Lower lobe of right lung (tissue), 2 donors: ENCODE results near the gene MYL10. TPM values are rescaled to one million over a fixed set of nuclear protein-coding genes. Genes with fewer than 3 reads are reported as not detected.

Experiments
- ATAC-seq, 2 donors: fragments of 200-7000 bp; cut with Tn5 transposase; one replicate each; pipeline ENCODE4 v1.9.1; 2020 to 2022; ENCODE audit warnings: mild to moderate bottlenecking in 2 of 2, moderate library complexity in 2 of 2
- DNase-seq: peaks from one replicate; pipeline ENCODE4 v3.0.0-alpha.2; 2020
- H3K27ac ChIP-seq: fragments of 200-600 bp; one replicate; pipeline ENCODE4 v1.8.0; 2022
- H3K27me3 ChIP-seq: fragments of 200-600 bp; one replicate; pipeline ENCODE4 v1.8.0; 2022; ENCODE audit warnings: low read depth
- H3K36me3 ChIP-seq: fragments of 200-600 bp; one replicate; pipeline ENCODE4 v1.8.0; 2022; ENCODE audit warnings: mild to moderate bottlenecking
- H3K4me1 ChIP-seq: fragments of 200-600 bp; one replicate; pipeline ENCODE4 v1.8.0; 2022
- H3K4me3 ChIP-seq: fragments of 200-600 bp; one replicate; pipeline ENCODE4 v1.8.0; 2022; ENCODE audit warnings: mild to moderate bottlenecking
- H3K9me3 ChIP-seq: fragments of 200-600 bp; one replicate; pipeline ENCODE4 v1.8.0; 2022
- intact Hi-C: fragments of 100-400 bp; cut with DNase I; formaldehyde crosslinking; loops from one replicate; pipeline ENCODE4 v1.11.0; 2022
- total RNA-seq: library from RNA; stranded (reverse); fragmentation: NEBNext Ultra II Directional; extraction: Animal tissue kit (Norgen Biotek cat#: 25700); gene quantifications from one replicate; pipeline ENCODE4 v1.2.1, GENCODE V29; 2021
- TF ChIP-seq, protein P1 (sequence below): fragments of 200-600 bp; IDR thresholded peaks from one replicate; pipeline ENCODE4 v1.8.0; 2022; ENCODE audit warnings: antibody characterized with exemption, mild to moderate bottlenecking
- donor health status: DM: no; HTN: yes; CAD: no; lungs with severe emphysema.

Gene MYL10
- total RNA-seq, 1 donor from 2014 or later: not detected

DNA sequence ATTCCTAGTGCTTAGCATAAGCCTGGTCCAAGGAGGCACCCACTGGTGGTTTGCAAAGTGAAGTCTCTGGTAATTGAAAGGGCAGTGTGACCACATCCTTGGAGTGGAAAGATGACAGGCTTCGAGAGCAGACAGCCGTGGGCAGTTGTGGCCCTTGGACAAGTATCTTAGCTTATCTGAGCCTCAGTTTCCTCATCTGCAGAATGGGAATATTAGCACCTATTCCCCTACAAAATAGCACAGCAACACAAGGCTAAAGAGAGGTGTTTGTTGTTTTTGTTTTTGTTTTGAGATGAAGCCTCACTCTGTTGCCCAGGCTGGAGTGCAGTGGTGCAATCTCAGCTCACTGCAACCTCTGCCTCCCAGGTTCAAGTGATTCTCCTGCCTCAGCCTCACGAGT, 29.3 kb downstream of the MYL10 start:
- no peak overlapping the region for H3K27ac ChIP-seq
- ATAC-seq (no peak), DNase-seq (no peak)
- no peaks in the 10 kb centered on the region for H3K9me3 ChIP-seq
- intact Hi-C loops: no loop called here
- H3K4me1 ChIP-seq: peaks cover 11% of the 10 kb centered on the region
- TF ChIP-seq, protein P1, sequence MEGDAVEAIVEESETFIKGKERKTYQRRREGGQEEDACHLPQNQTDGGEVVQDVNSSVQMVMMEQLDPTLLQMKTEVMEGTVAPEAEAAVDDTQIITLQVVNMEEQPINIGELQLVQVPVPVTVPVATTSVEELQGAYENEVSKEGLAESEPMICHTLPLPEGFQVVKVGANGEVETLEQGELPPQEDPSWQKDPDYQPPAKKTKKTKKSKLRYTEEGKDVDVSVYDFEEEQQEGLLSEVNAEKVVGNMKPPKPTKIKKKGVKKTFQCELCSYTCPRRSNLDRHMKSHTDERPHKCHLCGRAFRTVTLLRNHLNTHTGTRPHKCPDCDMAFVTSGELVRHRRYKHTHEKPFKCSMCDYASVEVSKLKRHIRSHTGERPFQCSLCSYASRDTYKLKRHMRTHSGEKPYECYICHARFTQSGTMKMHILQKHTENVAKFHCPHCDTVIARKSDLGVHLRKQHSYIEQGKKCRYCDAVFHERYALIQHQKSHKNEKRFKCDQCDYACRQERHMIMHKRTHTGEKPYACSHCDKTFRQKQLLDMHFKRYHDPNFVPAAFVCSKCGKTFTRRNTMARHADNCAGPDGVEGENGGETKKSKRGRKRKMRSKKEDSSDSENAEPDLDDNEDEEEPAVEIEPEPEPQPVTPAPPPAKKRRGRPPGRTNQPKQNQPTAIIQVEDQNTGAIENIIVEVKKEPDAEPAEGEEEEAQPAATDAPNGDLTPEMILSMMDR: no peak
- H3K36me3 ChIP-seq: no peaks in the 10 kb centered on the region
- H3K27me3 ChIP-seq: peaks cover 3% of the 10 kb centered on the region
- H3K4me3 ChIP-seq: no peak overlapping the region

DNA sequence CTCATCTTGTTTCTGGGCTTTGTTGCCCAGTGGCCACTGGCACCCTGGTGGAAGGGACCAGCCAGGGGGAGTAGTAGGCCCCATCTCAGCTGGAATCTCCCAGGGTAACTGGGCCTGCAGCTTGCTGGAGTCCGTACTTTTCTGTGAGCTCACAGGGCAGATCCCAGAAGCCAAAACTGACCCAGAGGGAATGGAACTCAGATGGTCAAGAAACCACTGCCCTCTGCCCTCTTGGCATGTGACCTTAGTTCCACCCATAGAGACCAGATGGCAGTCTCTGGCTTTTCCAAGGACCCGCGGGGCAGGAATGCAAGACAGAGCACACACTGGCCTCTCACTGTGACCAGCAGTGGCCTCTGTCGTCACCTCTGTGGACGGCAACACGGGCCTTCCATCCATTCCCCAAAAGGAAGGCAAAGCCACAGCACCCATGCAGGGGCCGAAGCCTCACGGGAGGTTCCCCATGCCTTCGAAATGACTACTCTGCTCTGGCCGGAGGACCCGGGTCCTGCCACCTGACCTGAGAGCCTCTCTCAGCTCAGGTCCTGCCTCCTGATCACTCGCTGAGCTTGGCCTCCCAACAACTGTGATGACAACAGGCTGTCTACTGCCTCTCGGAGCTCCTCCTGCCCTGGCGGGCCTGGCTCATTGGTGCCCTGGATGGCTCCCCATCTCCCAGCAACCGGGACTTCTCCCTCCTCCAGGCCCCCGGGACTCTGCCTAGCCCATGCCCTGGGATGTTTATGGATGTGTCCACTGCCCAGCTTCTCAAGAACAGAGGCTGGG, 29.9 kb downstream of the MYL10 start:
- H3K4me1 ChIP-seq: peaks cover 11% of the 10 kb centered on the region
- peak in 1 of 2 donors; percentile 12 for ATAC-seq

DNA sequence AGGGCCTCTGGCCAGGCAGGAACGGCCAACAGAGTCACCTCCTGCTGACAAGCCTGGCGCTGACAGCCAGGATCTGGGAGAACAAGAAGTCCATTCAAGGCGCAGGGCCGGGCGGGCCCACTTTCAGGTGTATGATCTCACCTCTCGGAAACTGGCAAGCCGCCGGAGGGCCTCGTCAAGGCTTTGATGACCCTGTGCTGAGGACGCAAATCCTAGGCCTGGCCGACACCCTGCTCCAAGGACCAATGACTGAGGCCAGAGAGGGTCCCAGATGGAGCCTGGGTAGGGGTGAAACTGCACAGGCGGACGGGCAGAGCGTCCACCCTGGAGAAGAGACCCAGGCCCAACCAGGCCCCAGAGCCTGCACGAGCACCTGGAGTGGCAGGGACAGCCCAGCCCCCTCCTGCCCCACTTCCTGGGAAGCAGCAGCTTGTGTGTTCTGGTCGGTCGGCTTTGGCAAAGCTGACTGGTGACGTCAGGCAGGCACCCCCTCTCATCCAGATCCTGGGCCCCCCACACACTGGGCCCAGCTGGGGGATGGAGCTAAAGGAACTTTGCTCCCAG, 30.6 kb downstream of the MYL10 start:
- H3K36me3 ChIP-seq: no peaks in the 10 kb centered on the region
- H3K4me3 ChIP-seq: no peak overlapping the region
- DNase-seq: peak; percentile 89
- H3K4me1 ChIP-seq: peaks cover 11% of the 10 kb centered on the region
- intact Hi-C loops: no loop called here
- ATAC-seq: peak; percentile 79 to 93
- TF ChIP-seq, protein P1: no peak
- H3K27me3 ChIP-seq: peaks cover 3% of the 10 kb centered on the region
- no peaks in the 10 kb centered on the region for H3K9me3 ChIP-seq
- no peak overlapping the region for H3K27ac ChIP-seq

More for the DNA sequence above, 29.9 kb downstream of the MYL10 start:
- DNase-seq: no peak
- Histone ChIP-seq H3K36me3 (no peaks in the 10 kb centered on the region), H3K27me3 (peaks cover 3% of the 10 kb centered on the region), H3K9me3 (no peaks in the 10 kb centered on the region), H3K4me3 (no peak overlapping the region), H3K27ac (no peak overlapping the region)
- intact Hi-C loops: no loop called here
- TF ChIP-seq, protein P1: no peak

DNA sequence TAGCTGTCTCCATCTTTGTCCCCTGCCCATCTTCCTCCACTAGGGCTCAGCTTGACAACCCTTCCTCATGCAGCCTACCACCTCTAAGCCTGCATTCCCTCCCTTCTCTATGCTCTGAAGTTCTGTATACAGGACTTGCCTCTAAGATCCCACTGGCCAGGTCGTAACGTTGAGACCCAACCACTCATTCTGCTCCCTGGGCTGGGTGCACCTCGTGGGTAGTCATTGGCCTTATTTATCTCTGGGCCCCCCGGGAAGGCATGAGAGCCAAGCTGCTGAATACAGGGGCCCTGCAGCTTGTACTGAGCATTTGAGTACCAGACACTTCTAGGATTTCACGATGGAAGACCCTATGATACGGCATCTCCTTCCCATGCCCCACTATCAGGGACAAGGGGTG, 31.2 kb downstream of the MYL10 start:
- DNase-seq: no peak
- no peak for ATAC-seq
- peaks cover 3% of the 10 kb centered on the region for H3K27me3 ChIP-seq
- intact Hi-C loops: no loop called here
- no peaks in the 10 kb centered on the region for H3K9me3 ChIP-seq
- H3K4me1 ChIP-seq: peaks cover 11% of the 10 kb centered on the region
- H3K36me3 ChIP-seq: no peaks in the 10 kb centered on the region
- no peak overlapping the region for H3K27ac ChIP-seq
- H3K4me3 ChIP-seq: no peak overlapping the region
- TF ChIP-seq, protein P1: no peak

DNA sequence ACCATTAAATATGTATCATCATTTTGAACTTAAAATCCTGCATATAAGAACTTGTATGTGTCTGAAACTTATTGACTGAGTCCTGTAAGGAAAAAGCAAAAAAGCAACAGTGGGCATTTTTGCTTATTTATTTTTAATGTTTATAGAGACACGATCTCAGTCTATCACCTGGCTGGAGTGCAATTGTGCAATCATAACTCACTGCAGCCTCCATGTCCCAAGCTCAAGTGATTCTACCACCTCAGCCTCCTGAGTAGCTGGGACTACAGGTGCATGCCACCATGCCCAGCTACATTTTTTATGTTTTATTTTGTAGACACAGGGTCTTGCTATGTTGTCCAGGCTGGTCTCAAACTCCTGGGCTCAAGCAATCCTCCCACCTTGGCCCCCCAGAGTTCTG, 32.2 kb downstream of the MYL10 start:
- Histone ChIP-seq H3K4me3 (no peak overlapping the region), H3K9me3 (no peaks in the 10 kb centered on the region), H3K27me3 (no peaks in the 10 kb centered on the region), H3K36me3 (no peaks in the 10 kb centered on the region), H3K4me1 (peaks cover 8% of the 10 kb centered on the region), H3K27ac (no peak overlapping the region)
- no peak for DNase-seq
- TF ChIP-seq, protein P1: no peak
- no peak for ATAC-seq
- intact Hi-C loops: no loop called here
